ENCODE measurements around the gene CACNA1C.
"Not testable (repeated sequence)": the region's sequence is repeated elsewhere in the genome, so short reads cannot be mapped to it uniquely, and the experiment has no call there.

Gene CACNA1C

GRCh38 chr12:2076728-2077127, 23.9 kb downstream of the CACNA1C start:
- no peak for DNase-seq

GRCh38 chr12:2080604-2081003, 27.8 kb downstream of the CACNA1C start:
- DNase-seq, result no peak

- peak; percentile 9 for DNase-seq
Measured at GRCh38 chr12:2082321-2082720, 29.5 kb downstream of the CACNA1C start.

- peak; percentile 22 for DNase-seq
Measured at GRCh38 chr12:2083008-2083407, 30.2 kb downstream of the CACNA1C start.

GRCh38 chr12:2083561-2083960, 30.8 kb downstream of the CACNA1C start:
- no peak for DNase-seq

GRCh38 chr12:2084553-2085296, 31.9 kb downstream of the CACNA1C start:
- DNase-seq, result no peak

GRCh38 chr12:2092354-2092753, 39.6 kb downstream of the CACNA1C start:
- no peak for DNase-seq

GRCh38 chr12:2092890-2093289, 40.1 kb downstream of the CACNA1C start:
- DNase-seq, result no peak

- no peak for DNase-seq
Measured at GRCh38 chr12:2094597-2094996, 41.8 kb downstream of the CACNA1C start.

GRCh38 chr12:2095878-2096277, 43.1 kb downstream of the CACNA1C start:
- no peak for DNase-seq

- no peak for DNase-seq
Measured at GRCh38 chr12:2097617-2098016, 44.8 kb downstream of the CACNA1C start.

GRCh38 chr12:2098852-2099251, 46.1 kb downstream of the CACNA1C start:
- DNase-seq, result no peak

- DNase-seq, result no peak
Measured at GRCh38 chr12:2099595-2099994, 46.8 kb downstream of the CACNA1C start.

- DNase-seq, result no peak
Measured at GRCh38 chr12:2101359-2101758, 48.6 kb downstream of the CACNA1C start.

- no peak for DNase-seq
Measured at GRCh38 chr12:2101771-2102170, 49.0 kb downstream of the CACNA1C start.

- not testable (repeated sequence) for DNase-seq
Measured at GRCh38 chr12:2102736-2103135, 49.9 kb downstream of the CACNA1C start.

GRCh38 chr12:2105387-2105786, 52.6 kb downstream of the CACNA1C start:
- not testable (repeated sequence) for DNase-seq

- no peak for DNase-seq
Measured at GRCh38 chr12:2108166-2108565, 55.4 kb downstream of the CACNA1C start.

- no peak for DNase-seq
Measured at GRCh38 chr12:2108975-2109671, 56.3 kb downstream of the CACNA1C start.

- no peak for DNase-seq
Measured at GRCh38 chr12:2110127-2110526, 57.3 kb downstream of the CACNA1C start.

- no peak for DNase-seq
Measured at GRCh38 chr12:2110849-2111566, 58.2 kb downstream of the CACNA1C start.

GRCh38 chr12:2111826-2112225, 59.0 kb downstream of the CACNA1C start:
- DNase-seq, result no peak

GRCh38 chr12:2112401-2112800, 59.6 kb downstream of the CACNA1C start:
- DNase-seq, result no peak
